Erythroblast (primary cell): ENCODE data around the gene TLL2.

Experiments
- GATA1 ChIP-seq: IDR thresholded peaks from 2 replicates; pipeline ENCODE4 v1.6.1; 2011; ENCODE audit warnings: low read depth, mild to moderate bottlenecking, control low read depth, low read length, moderate library complexity
- POLR2A ChIP-seq: IDR thresholded peaks from 2 replicates; pipeline ENCODE4 v1.6.1; 2011; ENCODE audit warnings: mild to moderate bottlenecking, low read length

DNA sequence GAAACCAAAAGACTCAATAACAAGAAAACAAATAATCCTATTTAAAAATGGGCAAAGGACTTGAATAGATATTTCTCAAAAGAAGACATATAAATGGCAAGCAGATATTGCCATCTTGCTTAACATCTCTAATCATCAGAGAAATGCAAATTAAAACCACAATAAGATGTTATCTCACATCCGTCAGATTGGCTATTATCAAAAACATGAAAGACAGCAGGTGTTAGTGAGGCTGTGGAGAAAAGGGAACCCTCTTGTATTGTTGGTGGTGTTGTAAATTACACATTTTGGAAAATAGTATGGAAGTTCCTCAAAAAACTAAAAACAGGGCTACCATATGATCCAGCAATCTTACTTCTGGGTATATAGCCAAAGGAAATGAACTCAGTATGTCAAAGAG lies 180.6 kb downstream of the TLL2 start:
- TF ChIP-seq POLR2A, result no peak
- TF ChIP-seq GATA1, result no peak
